DND-41 (cell line): ENCODE results near the gene IQCF6.
"Not testable (repeated sequence)": the region's sequence is repeated elsewhere in the genome, so short reads cannot be mapped to it uniquely, and the experiment has no call there.

Source experiments
- ATAC-seq: fragments of 200-7000 bp; cut with Tn5 transposase; 3 replicates; pipeline ENCODE4 v1.9.1; 2021; ENCODE audit warnings: low read depth; ENCODE audit not compliant: insufficient read depth
- DNase-seq: peaks from one replicate; pipeline ENCODE4 v3.0.0-alpha.2; 2020
- H2AFZ ChIP-seq: 2 replicates; pipeline ENCODE4 v1.6.0; 2012; ENCODE audit warnings: low read depth, low read length
- H3K27ac ChIP-seq: 2 replicates; pipeline ENCODE4 v1.5.1; 2012; ENCODE audit warnings: low read length, inconsistent platforms
- H3K27me3 ChIP-seq: fragments of 200-600 bp; sonication (generic); 2 replicates; pipeline ENCODE4 v1.6.0; 2012; ENCODE audit warnings: low read length, mild to moderate bottlenecking, inconsistent platforms; ENCODE audit not compliant: insufficient read depth, poor library complexity
- H3K36me3 ChIP-seq: 2 replicates; pipeline ENCODE4 v1.5.1; 2012; ENCODE audit warnings: low read length, inconsistent platforms; ENCODE audit not compliant: insufficient read depth
- H3K4me1 ChIP-seq: 2 replicates; pipeline ENCODE4 v1.5.1; 2012; ENCODE audit warnings: mild to moderate bottlenecking, low read length; ENCODE audit not compliant: insufficient read depth
- H3K4me2 ChIP-seq: 2 replicates; pipeline ENCODE4 v1.6.0; 2012; ENCODE audit warnings: mild to moderate bottlenecking, moderate library complexity, low read length, inconsistent platforms; ENCODE audit not compliant: insufficient read depth
- H3K4me3 ChIP-seq, 2 experiments: fragments of 200-600 bp in 1 of 2; shearing (Covaris generic) in 1 of 2; 2 replicates each; pipeline ENCODE4 v1.5.1; 2012 to 2016; ENCODE audit warnings: inconsistent platforms in 2 of 2, low read length in 2 of 2, mild to moderate bottlenecking in 2 of 2, low read depth in 1 of 2, moderate library complexity in 1 of 2
- H3K79me2 ChIP-seq: 2 replicates; pipeline ENCODE4 v1.6.0; 2012; ENCODE audit warnings: low read length, inconsistent platforms; ENCODE audit not compliant: insufficient read depth
- H3K9ac ChIP-seq: 2 replicates; pipeline ENCODE4 v1.6.0; 2012; ENCODE audit warnings: low read depth, mild to moderate bottlenecking, inconsistent platforms, low read length, moderate library complexity
- H3K9me3 ChIP-seq: 2 replicates; pipeline ENCODE4 v1.5.1; 2012; ENCODE audit warnings: low read length, moderate library complexity, mild to moderate bottlenecking, inconsistent platforms; ENCODE audit not compliant: insufficient read depth, severe bottlenecking
- H4K20me1 ChIP-seq: 2 replicates; pipeline ENCODE4 v1.6.0; 2012; ENCODE audit warnings: low read length; ENCODE audit not compliant: insufficient read depth
- CTCF ChIP-seq: IDR thresholded peaks from 2 replicates; pipeline ENCODE4 v1.5.1; 2012; ENCODE audit warnings: borderline replicate concordance, low read length, moderate library complexity, mild to moderate bottlenecking; ENCODE audit not compliant: poor library complexity, severe bottlenecking; ENCODE audit errors: extremely low read depth
- EZH2 ChIP-seq: IDR thresholded peaks from 3 replicates; pipeline ENCODE4 v1.6.1; 2012; ENCODE audit warnings: borderline replicate concordance, low read depth, mild to moderate bottlenecking, moderate library complexity, low read length, inconsistent platforms; ENCODE audit not compliant: severe bottlenecking

The IQCF6 gene

DNA sequence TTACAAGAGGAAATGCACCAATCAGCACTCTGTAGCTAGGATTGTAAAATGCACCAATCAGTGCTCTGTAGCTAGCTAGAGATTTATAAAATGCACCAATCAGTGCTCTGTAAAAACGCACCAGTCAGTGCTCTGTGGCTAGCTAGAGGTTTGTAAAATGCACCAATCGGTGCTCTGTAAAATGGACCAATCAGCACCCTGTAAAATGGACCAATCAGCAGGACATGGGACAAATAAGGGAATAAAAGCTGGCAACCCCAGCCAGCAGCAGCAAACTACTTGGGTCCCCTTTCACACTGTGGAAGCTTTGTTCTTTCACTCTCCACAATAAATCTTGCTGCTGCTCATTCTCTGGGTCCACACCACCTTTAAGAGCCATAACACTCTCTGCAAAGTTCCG lies 36.7 kb downstream of the IQCF6 start:
- H3K4me3 ChIP-seq, ATAC-seq, H3K36me3 ChIP-seq: not testable (repeated sequence)

DNA sequence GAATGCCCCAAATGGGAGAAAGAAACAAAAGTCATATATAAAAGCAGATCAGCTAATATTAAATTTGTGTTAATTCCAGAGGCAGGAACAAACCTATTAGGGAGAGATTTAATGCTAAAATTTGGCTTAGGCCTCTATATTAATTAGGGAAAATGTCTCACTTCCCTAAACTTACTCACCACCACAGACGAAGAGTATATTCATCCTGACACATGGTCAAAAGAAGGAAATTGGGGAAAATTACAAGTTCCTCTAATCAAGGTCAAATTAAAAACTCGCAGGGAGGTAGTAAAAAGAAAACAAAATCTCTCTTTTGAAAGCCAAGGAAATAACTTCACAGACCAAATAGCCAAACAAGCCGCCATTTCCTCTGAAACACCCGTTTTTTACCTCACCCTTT lies 39.9 kb downstream of the IQCF6 start:
- no peaks in the 10 kb centered on the region for H4K20me1 ChIP-seq
- no peak overlapping the region for H3K4me3 ChIP-seq
- ATAC-seq = no peak
- DNase-seq = no peak
- TF ChIP-seq CTCF = no peak
- no peak for TF ChIP-seq EZH2
- H3K4me2 ChIP-seq = no peak overlapping the region
- no peak overlapping the region for H2AFZ ChIP-seq
- peaks cover 7% of the 10 kb centered on the region for H3K27me3 ChIP-seq
- no peak overlapping the region for H3K9ac ChIP-seq
- peaks cover 10% of the 10 kb centered on the region for H3K4me1 ChIP-seq
- no peaks in the 10 kb centered on the region for H3K36me3 ChIP-seq
- no peaks in the 10 kb centered on the region for H3K9me3 ChIP-seq
- no peak overlapping the region for H3K27ac ChIP-seq
- no peaks in the 10 kb centered on the region for H3K79me2 ChIP-seq

More for the DNA sequence above, 36.7 kb downstream of the IQCF6 start:
- not testable (repeated sequence) for H3K4me2 ChIP-seq, H3K27me3 ChIP-seq, H3K9ac ChIP-seq, H3K9me3 ChIP-seq, H4K20me1 ChIP-seq, H2AFZ ChIP-seq, DNase-seq, H3K79me2 ChIP-seq, H3K27ac ChIP-seq, H3K4me1 ChIP-seq

DNA sequence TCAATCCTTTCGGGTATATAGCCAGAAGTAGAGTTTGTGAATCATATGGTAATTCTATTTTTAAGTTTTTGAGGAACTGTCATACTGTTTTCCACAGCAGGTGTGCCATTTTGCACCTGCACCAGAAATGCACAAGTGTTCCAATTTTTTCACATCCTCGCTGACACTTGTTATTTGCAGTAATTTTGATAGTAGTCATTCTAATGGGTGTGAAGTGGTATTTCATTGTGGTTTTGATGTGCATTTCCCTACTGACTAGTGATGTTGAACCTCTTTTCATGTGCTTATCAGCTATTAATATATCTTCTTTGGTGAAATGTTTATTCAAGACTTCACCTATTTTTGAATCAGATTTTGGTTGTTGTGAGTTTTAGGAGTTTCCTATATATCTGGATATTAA lies 43.1 kb downstream of the IQCF6 start:
- Histone ChIP-seq H3K27ac (no peak overlapping the region), H3K36me3 (no peaks in the 10 kb centered on the region), H3K79me2 (no peaks in the 10 kb centered on the region), H3K9me3 (no peaks in the 10 kb centered on the region), H3K4me3 (no peak overlapping the region), H3K4me2 (no peak overlapping the region), H3K27me3 (peaks cover 7% of the 10 kb centered on the region), H3K4me1 (peaks cover 11% of the 10 kb centered on the region), H4K20me1 (no peaks in the 10 kb centered on the region), H3K9ac (no peak overlapping the region), H2AFZ (no peak overlapping the region)
- no peak for TF ChIP-seq CTCF
- DNase-seq (no peak), ATAC-seq (no peak)

- peaks cover 4% of the 10 kb centered on the region for H3K27me3 ChIP-seq
- no peaks in the 10 kb centered on the region for H4K20me1 ChIP-seq
- no peaks in the 10 kb centered on the region for H3K79me2 ChIP-seq
- no peak overlapping the region for H3K9ac ChIP-seq
- no peak overlapping the region for H3K4me3 ChIP-seq
- ATAC-seq (no peak), DNase-seq (no peak)
- H3K9me3 ChIP-seq = no peaks in the 10 kb centered on the region
- TF ChIP-seq EZH2 (no peak), CTCF (no peak)
- no peaks in the 10 kb centered on the region for H3K36me3 ChIP-seq
- no peak overlapping the region for H3K4me2 ChIP-seq
- H3K4me1 ChIP-seq = peaks cover 11% of the 10 kb centered on the region
- H2AFZ ChIP-seq = no peak overlapping the region
- no peak overlapping the region for H3K27ac ChIP-seq
Observed at GRCh38 chr3:51735039-51735438, 44.0 kb downstream of the IQCF6 start.
